Neuronal stem cell (in vitro differentiated cells): Measurements from ENCODE around the gene BLCAP.

Experiments used
- DNase-seq: peaks from one replicate; pipeline ENCODE4 v3.0.0-alpha.2; 2013; ENCODE audit warnings: low spot score
- H2AFZ ChIP-seq: one replicate; pipeline ENCODE4 v1.6.1; 2013; ENCODE audit warnings: mild to moderate bottlenecking, low read length, inconsistent platforms
- H2AK5ac ChIP-seq: 2 replicates; pipeline ENCODE4 v1.6.1; 2013; ENCODE audit warnings: low read depth, mild to moderate bottlenecking, inconsistent platforms, low read length, moderate library complexity, mixed read lengths
- H2BK120ac ChIP-seq: 2 replicates; pipeline ENCODE4 v1.6.1; 2013; ENCODE audit warnings: low read depth, mild to moderate bottlenecking, inconsistent platforms, low read length, moderate library complexity, mixed read lengths
- H2BK12ac ChIP-seq: one replicate; pipeline ENCODE4 v1.6.1; 2013; ENCODE audit warnings: low read length, inconsistent platforms
- H2BK15ac ChIP-seq: 2 replicates; pipeline ENCODE4 v1.6.1; 2013; ENCODE audit warnings: mild to moderate bottlenecking, low read length, inconsistent platforms, mixed read lengths
- H2BK5ac ChIP-seq: one replicate; pipeline ENCODE4 v1.6.1; 2013; ENCODE audit warnings: inconsistent platforms, mild to moderate bottlenecking, low read length, moderate library complexity
- H3K14ac ChIP-seq: one replicate; pipeline ENCODE4 v1.6.1; 2013; ENCODE audit warnings: low read length, inconsistent platforms
- H3K18ac ChIP-seq: 2 replicates; pipeline ENCODE4 v1.6.1; 2013; ENCODE audit warnings: low read length, inconsistent platforms
- H3K23ac ChIP-seq: 2 replicates; pipeline ENCODE4 v1.6.1; 2013; ENCODE audit warnings: low read depth, mild to moderate bottlenecking, mixed read lengths, low read length, inconsistent platforms; ENCODE audit not compliant: poor library complexity
- H3K27ac ChIP-seq: replicated peaks from 3 replicates; pipeline ENCODE4 v1.5.1; 2013; ENCODE audit warnings: low read length, inconsistent platforms
- H3K27me3 ChIP-seq, 3 experiments: 2 replicates each; pipeline ENCODE4 v1.6.1; 2013; ENCODE audit warnings: low read length in 3 of 3, mild to moderate bottlenecking in 2 of 3, inconsistent platforms in 1 of 3, low read depth in 1 of 3, mixed read lengths in 1 of 3, moderate library complexity in 1 of 3; ENCODE audit not compliant: control insufficient read depth in 3 of 3, insufficient read depth in 3 of 3
- H3K36me3 ChIP-seq, 2 donors: replicated peaks in 1 of 2; 2 replicates each; pipeline ENCODE4 v1.6.1; 2013; ENCODE audit warnings: low read length in 2 of 2; ENCODE audit not compliant: control insufficient read depth in 2 of 2, insufficient read depth in 2 of 2
- H3K4ac ChIP-seq: 2 replicates; pipeline ENCODE4 v1.6.1; 2013; ENCODE audit warnings: inconsistent platforms, mild to moderate bottlenecking, low read length, moderate library complexity
- H3K4me1 ChIP-seq, 2 donors: 1 replicate in 1 of 2; 2 replicates in 1 of 2; pipeline ENCODE4 v1.6.1; 2013; ENCODE audit warnings: low read length in 2 of 2, low read depth in 1 of 2; ENCODE audit not compliant: control insufficient read depth in 2 of 2, insufficient read depth in 1 of 2
- H3K4me2 ChIP-seq: one replicate; pipeline ENCODE4 v1.6.1; 2013; ENCODE audit warnings: mild to moderate bottlenecking, low read length, inconsistent platforms; ENCODE audit not compliant: insufficient read depth, poor library complexity, severe bottlenecking
- H3K4me3 ChIP-seq, 2 donors: 2 replicates each; pipeline ENCODE4 v1.5.1; 2013; ENCODE audit warnings: low read length in 2 of 2, mild to moderate bottlenecking in 2 of 2, inconsistent platforms in 1 of 2, moderate library complexity in 1 of 2
- H3K79me1 ChIP-seq: one replicate; pipeline ENCODE4 v1.6.1; 2013; ENCODE audit warnings: low read depth, mild to moderate bottlenecking, inconsistent platforms, low read length, moderate library complexity
- H3K9ac ChIP-seq: one replicate; pipeline ENCODE4 v1.6.1; 2013; ENCODE audit warnings: mild to moderate bottlenecking, low read depth, low read length, inconsistent platforms; ENCODE audit not compliant: poor library complexity
- H3K9me3 ChIP-seq, 2 donors: replicated peaks in 1 of 2; 2 replicates each; pipeline versions ENCODE3 to v1.6.1; 2013; ENCODE audit warnings: low read length in 2 of 2, mild to moderate bottlenecking in 2 of 2, inconsistent platforms in 1 of 2, low read depth in 1 of 2, mixed read lengths in 1 of 2, moderate library complexity in 1 of 2; ENCODE audit not compliant: control insufficient read depth in 2 of 2, insufficient read depth in 1 of 2
- H4K8ac ChIP-seq: one replicate; pipeline ENCODE4 v1.6.1; 2013; ENCODE audit warnings: low read depth, mild to moderate bottlenecking, inconsistent platforms, low read length, moderate library complexity
- H4K91ac ChIP-seq: one replicate; pipeline ENCODE4 v1.6.1; 2013; ENCODE audit warnings: low read length, low read depth, mild to moderate bottlenecking, inconsistent platforms; ENCODE audit not compliant: poor library complexity
- WGBS, 2 donors: extraction: QIAGEN DNeasy Blood & Tissue Kit; methylation state at CpG; one replicate each; pipeline ENCODE4 v1.1.7; 2013; ENCODE audit warnings: missing lambda C conversion rate in 2 of 2, mixed read lengths in 1 of 2; ENCODE audit not compliant: insufficient read length in 2 of 2, insufficient replicate concordance in 1 of 2; ENCODE audit errors: extremely low coverage in 2 of 2; 5-methylcytosine and 5-hydroxymethylcytosine counted together

BLCAP gene

GRCh38 chr20:37516811-37517750, 10.6 kb downstream of the BLCAP start:
- Histone ChIP-seq H2AK5ac (no peak overlapping the region), H3K36me3 (peaks cover 4 to 88% of the 10 kb centered on the region in 2 donors), H2BK120ac (no peak overlapping the region), H2BK12ac (no peak overlapping the region), H3K9ac (no peak overlapping the region), H2AFZ (no peak overlapping the region), H3K79me1 (peaks cover 9% of the 10 kb centered on the region), H3K9me3 (peaks cover 2 to 26% of the 10 kb centered on the region in 2 donors), H3K4me2 (no peak overlapping the region), H2BK15ac (no peak overlapping the region), H3K18ac (no peak overlapping the region), H3K14ac (no peak overlapping the region), H4K8ac (no peak overlapping the region), H3K27me3 (no peaks in the 10 kb centered on the region), H3K4me1 (peaks cover 16 to 19% of the 10 kb centered on the region in 2 donors), H3K23ac (no peak overlapping the region), H3K27ac (no peak overlapping the region), H4K91ac (no peak overlapping the region), H3K4ac (no peak overlapping the region), H2BK5ac (no peak overlapping the region), H3K4me3 (no peak overlapping the region)
- no peak for DNase-seq
- WGBS, 2 donors: no CpG with 5 or more reads among the region's 13 CpGs

GRCh38 chr20:37515876-37516275, 11.8 kb downstream of the BLCAP start:
- Histone ChIP-seq H3K4ac (no peak overlapping the region), H3K4me2 (no peak overlapping the region), H4K91ac (no peak overlapping the region), H2AK5ac (no peak overlapping the region), H3K27ac (no peak overlapping the region), H3K36me3 (peaks cover 6 to 95% of the 10 kb centered on the region in 2 donors), H3K4me3 (no peak overlapping the region), H3K18ac (no peak overlapping the region), H3K4me1 (peaks cover 16 to 19% of the 10 kb centered on the region in 2 donors), H3K14ac (no peak overlapping the region), H3K23ac (no peak overlapping the region), H2BK15ac (no peak overlapping the region), H2BK12ac (no peak overlapping the region), H3K9me3 (peaks cover 0 to 14% of the 10 kb centered on the region in 2 donors), H2AFZ (no peak overlapping the region), H4K8ac (no peak overlapping the region), H3K79me1 (peaks cover 4% of the 10 kb centered on the region), H2BK5ac (no peak overlapping the region), H2BK120ac (no peak overlapping the region), H3K27me3 (no peaks in the 10 kb centered on the region), H3K9ac (no peak overlapping the region)
- no peak for DNase-seq
- no CpG with 5 or more reads among the region's 4 CpGs for WGBS, 2 donors

DNA sequence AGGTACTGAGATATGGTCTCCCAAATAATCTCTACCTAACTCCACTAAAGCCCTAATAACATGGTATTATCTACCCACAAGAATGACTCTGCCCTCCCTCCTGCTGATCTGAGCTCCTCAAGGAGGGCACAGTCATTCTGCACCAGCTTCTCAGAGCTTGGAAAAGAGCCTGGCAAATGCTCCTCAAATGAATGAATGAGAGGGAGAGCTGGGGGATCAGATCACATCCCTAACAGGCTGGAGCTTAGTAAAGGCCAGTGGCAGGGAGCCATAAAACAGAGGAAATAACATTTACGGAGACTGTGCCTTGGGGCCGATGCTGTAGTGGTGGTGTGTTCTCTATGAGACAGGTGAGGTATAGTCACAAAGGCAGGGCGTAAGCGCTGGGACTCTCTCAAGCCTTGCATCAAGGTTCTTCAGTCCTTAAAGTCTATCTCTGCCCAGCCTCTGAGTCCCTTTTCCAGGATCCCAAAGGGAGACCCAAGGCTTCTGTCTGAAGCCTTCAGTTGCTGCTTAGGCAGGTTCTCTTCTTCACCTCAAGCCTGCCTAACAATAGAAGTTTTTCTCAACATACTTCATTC, 13.8 kb downstream of the BLCAP start:
- H3K4ac ChIP-seq: no peak overlapping the region
- H4K8ac ChIP-seq: no peak overlapping the region
- peaks cover 11 to 12% of the 10 kb centered on the region in 2 donors for H3K4me1 ChIP-seq
- no peak overlapping the region for H3K27ac ChIP-seq
- H2AK5ac ChIP-seq: no peak overlapping the region
- H3K4me3 ChIP-seq: no peak overlapping the region
- no peak overlapping the region for H2BK12ac ChIP-seq
- no peaks in the 10 kb centered on the region for H3K79me1 ChIP-seq
- H3K9ac ChIP-seq: no peak overlapping the region
- DNase-seq: no peak
- H3K23ac ChIP-seq: no peak overlapping the region
- H3K18ac ChIP-seq: no peak overlapping the region
- no peak overlapping the region for H2BK15ac ChIP-seq
- H2BK120ac ChIP-seq: no peak overlapping the region
- no peaks in the 10 kb centered on the region for H3K27me3 ChIP-seq
- no peak overlapping the region for H2BK5ac ChIP-seq
- peaks cover 6 to 91% of the 10 kb centered on the region in 2 donors for H3K36me3 ChIP-seq
- WGBS, 2 donors: no CpG with 5 or more reads among the region's 4 CpGs
- H3K4me2 ChIP-seq: no peak overlapping the region
- no peak overlapping the region for H3K14ac ChIP-seq
- no peak overlapping the region for H4K91ac ChIP-seq
- no peak overlapping the region for H2AFZ ChIP-seq
- no peaks in the 10 kb centered on the region for H3K9me3 ChIP-seq

DNA sequence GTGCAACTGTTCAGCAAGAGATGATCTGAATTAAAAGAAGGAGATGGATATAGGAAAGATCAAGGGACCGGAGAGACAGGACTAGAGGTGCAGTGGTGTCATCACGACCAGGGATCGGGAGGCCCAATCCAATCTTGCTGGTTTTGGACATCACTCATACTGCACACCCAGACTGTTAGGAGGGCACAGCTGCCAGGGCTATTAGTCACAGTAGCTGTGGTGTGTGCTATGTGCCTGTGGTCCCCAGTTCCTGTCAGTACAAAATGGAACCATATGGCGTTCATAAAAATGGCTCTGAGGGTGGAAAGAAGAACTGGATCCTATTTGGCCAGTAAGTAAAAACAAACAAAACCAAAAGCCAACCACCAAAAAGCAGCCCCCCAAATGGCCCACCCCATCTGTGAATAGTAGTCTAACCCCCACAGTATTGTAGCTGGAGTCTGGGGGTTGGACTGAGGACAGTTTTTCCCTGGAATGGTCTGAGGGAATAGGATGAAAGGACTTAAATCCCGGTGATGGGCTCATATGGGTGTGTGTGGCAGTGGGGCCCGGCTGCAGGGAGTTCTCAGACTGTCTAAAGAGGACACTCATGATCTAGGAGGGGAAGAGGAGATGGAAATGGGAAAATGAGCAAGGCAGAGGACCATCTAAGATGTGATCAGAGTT, 15.9 kb downstream of the BLCAP start:
- peaks cover 0 to 1% of the 10 kb centered on the region in 2 donors for H3K4me1 ChIP-seq
- no peak overlapping the region for H2BK120ac ChIP-seq
- peaks cover 6 to 84% of the 10 kb centered on the region in 2 donors for H3K36me3 ChIP-seq
- no peaks in the 10 kb centered on the region for H3K79me1 ChIP-seq
- no peaks in the 10 kb centered on the region for H3K27me3 ChIP-seq
- H2AFZ ChIP-seq: no peak overlapping the region
- H4K91ac ChIP-seq: no peak overlapping the region
- no peak overlapping the region for H3K4me2 ChIP-seq
- no peak overlapping the region for H2BK12ac ChIP-seq
- DNase-seq: no peak
- H3K23ac ChIP-seq: no peak overlapping the region
- no peak overlapping the region for H3K18ac ChIP-seq
- H3K4me3 ChIP-seq: no peak overlapping the region
- H4K8ac ChIP-seq: no peak overlapping the region
- H2BK15ac ChIP-seq: no peak overlapping the region
- H3K14ac ChIP-seq: no peak overlapping the region
- H3K9me3 ChIP-seq: no peaks in the 10 kb centered on the region
- no peak overlapping the region for H2BK5ac ChIP-seq
- H2AK5ac ChIP-seq: no peak overlapping the region
- no CpG with 5 or more reads among the region's 6 CpGs for WGBS, 2 donors
- no peak overlapping the region for H3K27ac ChIP-seq
- no peak overlapping the region for H3K9ac ChIP-seq
- no peak overlapping the region for H3K4ac ChIP-seq
